IMR-90 (cell line): ENCODE measurements around the gene ENOX1. TPM values are rescaled to one million over a fixed set of nuclear protein-coding genes. Genes with fewer than 3 reads are reported as not detected.

Experiments
- ATAC-seq: fragments of 200-7000 bp; cut with Tn5 transposase; 2 replicates; pipeline ENCODE4 v1.9.1; 2020; ENCODE audit warnings: low read depth, mild to moderate bottlenecking, moderate library complexity
- BruUV-seq: library from RNA; stranded (reverse); fragments of 400-500 nt; replicated peaks from 2 replicates; lab custom pipeline; 2021; lab: Mats Ljungman, UMichigan
- CTCF ChIA-PET: fragments of 300-600 bp; formaldehyde crosslinking; extraction: SDS; loops from one replicate; lab custom pipeline; 2021; ENCODE audit warnings: antibody characterized with exemption; lab: Yijun Ruan, JAX
- POLR2A ChIA-PET: fragments of 300-600 bp; sonication (Branson Sonifier 250); formaldehyde crosslinking; loops from one replicate; lab custom pipeline; 2022; ENCODE audit warnings: antibody characterized with exemption; ENCODE audit not compliant: unreplicated experiment; lab: Charles Lee
- DNase-seq: peaks from one replicate; pipeline ENCODE4 v3.0.0; 2013
- H2AFZ ChIP-seq: replicated peaks from 2 replicates; pipeline ENCODE3; 2013; ENCODE audit warnings: low read length, mild to moderate bottlenecking; ENCODE audit not compliant: poor library complexity
- H2AK5ac ChIP-seq: 2 replicates; pipeline ENCODE4 v1.6.1; 2013; ENCODE audit warnings: low read depth, low read length, inconsistent platforms
- H2AK9ac ChIP-seq: replicated peaks from 2 replicates; pipeline ENCODE3; 2013; ENCODE audit warnings: mild to moderate bottlenecking, low read depth, low read length, moderate library complexity; ENCODE audit not compliant: poor library complexity
- H2BK120ac ChIP-seq: 2 replicates; pipeline ENCODE4 v1.6.1; 2013; ENCODE audit warnings: low read depth, low read length, inconsistent platforms
- H2BK15ac ChIP-seq: 3 replicates; pipeline ENCODE4 v1.6.1; 2013; ENCODE audit warnings: low read depth, low read length, inconsistent platforms
- H2BK20ac ChIP-seq: 2 replicates; pipeline ENCODE4 v1.6.1; 2013; ENCODE audit warnings: low read depth, mild to moderate bottlenecking, inconsistent platforms, low read length, moderate library complexity
- H2BK5ac ChIP-seq: 2 replicates; pipeline ENCODE4 v1.6.1; 2013; ENCODE audit warnings: mild to moderate bottlenecking, low read depth, low read length, inconsistent platforms; ENCODE audit not compliant: poor library complexity, severe bottlenecking
- H3K14ac ChIP-seq: replicated peaks from 2 replicates; pipeline ENCODE4 v1.6.1; 2013; ENCODE audit warnings: low read depth, low read length, inconsistent platforms
- H3K18ac ChIP-seq: 2 replicates; pipeline ENCODE4 v1.6.1; 2013; ENCODE audit warnings: low read depth, low read length, control low read depth
- H3K23ac ChIP-seq: 2 replicates; pipeline ENCODE4 v1.6.1; 2013; ENCODE audit warnings: low read depth, low read length, inconsistent platforms
- H3K27ac ChIP-seq: 2 replicates; pipeline ENCODE4 v1.5.1; 2013; ENCODE audit warnings: mild to moderate bottlenecking, control low read depth, low read length; ENCODE audit not compliant: insufficient read depth
- H3K27me3 ChIP-seq: 2 replicates; pipeline ENCODE4 v1.6.1; 2013; ENCODE audit warnings: low read length; ENCODE audit not compliant: control insufficient read depth, insufficient read depth
- H3K36me3 ChIP-seq: 2 replicates; pipeline ENCODE4 v1.6.1; 2013; ENCODE audit warnings: low read length, mixed read lengths; ENCODE audit not compliant: control insufficient read depth, insufficient read depth
- H3K4ac ChIP-seq: 2 replicates; pipeline ENCODE4 v1.6.1; 2013; ENCODE audit warnings: low read depth, low read length, inconsistent platforms
- H3K4me1 ChIP-seq: 2 replicates; pipeline ENCODE4 v1.6.1; 2013; ENCODE audit warnings: low read length, mixed read lengths; ENCODE audit not compliant: control insufficient read depth, insufficient read depth
- H3K4me2 ChIP-seq: 2 replicates; pipeline ENCODE4 v1.6.1; 2013; ENCODE audit warnings: low read depth, mild to moderate bottlenecking, control low read depth, low read length, moderate library complexity
- H3K4me3 ChIP-seq: 2 replicates; pipeline ENCODE4 v1.5.1; 2013; ENCODE audit warnings: low read depth, mild to moderate bottlenecking, control low read depth, low read length, moderate library complexity; ENCODE audit not compliant: insufficient read depth
- H3K56ac ChIP-seq: 2 replicates; pipeline ENCODE4 v1.6.1; 2013; ENCODE audit warnings: low read length, inconsistent platforms; ENCODE audit not compliant: insufficient read depth; ENCODE audit errors: extremely low read depth
- H3K79me1 ChIP-seq, 2 experiments: 2 replicates each; pipeline ENCODE4 v1.6.1; 2013; ENCODE audit warnings: low read length in 2 of 2, inconsistent platforms in 1 of 2, low read depth in 1 of 2
- H3K9ac ChIP-seq: 2 replicates; pipeline ENCODE4 v1.6.1; 2013; ENCODE audit warnings: low read depth, low read length, control low read depth
- H3K9me1 ChIP-seq: 2 replicates; pipeline ENCODE4 v1.6.1; 2013; ENCODE audit warnings: low read length, inconsistent platforms; ENCODE audit not compliant: insufficient read depth
- H3K9me3 ChIP-seq: 2 replicates; pipeline ENCODE4 v1.6.1; 2013; ENCODE audit warnings: low read length; ENCODE audit not compliant: control insufficient read depth, insufficient read depth
- H4K20me1 ChIP-seq: 2 replicates; pipeline ENCODE4 v1.6.1; 2013; ENCODE audit warnings: low read length, inconsistent platforms; ENCODE audit not compliant: insufficient read depth
- H4K5ac ChIP-seq: 2 replicates; pipeline ENCODE4 v1.6.1; 2013; ENCODE audit warnings: mild to moderate bottlenecking, low read depth, low read length, control low read depth
- H4K8ac ChIP-seq, 2 experiments: 2 replicates each; pipeline ENCODE4 v1.6.1; 2013; ENCODE audit warnings: low read depth in 2 of 2, low read length in 2 of 2, control low read depth in 1 of 2, inconsistent platforms in 1 of 2
- H4K91ac ChIP-seq: 2 replicates; pipeline ENCODE4 v1.6.1; 2013; ENCODE audit warnings: low read depth, low read length, inconsistent platforms; ENCODE audit not compliant: insufficient read depth
- BHLHE40 ChIP-seq: fragments of 150-350 bp; IDR thresholded peaks from 2 replicates; pipeline ENCODE4 v1.6.1; 2016; ENCODE audit warnings: mild to moderate bottlenecking, low read depth, low read length
- CEBPB ChIP-seq: IDR thresholded peaks from 2 replicates; pipeline ENCODE4 v1.6.1; 2012; ENCODE audit warnings: low read depth, low read length, improper control_type of control experiment
- FOS ChIP-seq: fragments of 150-350 bp; IDR thresholded peaks from 2 replicates; pipeline ENCODE4 v1.6.1; 2016; ENCODE audit warnings: low read depth, low read length
- MAFK ChIP-seq: IDR thresholded peaks from 2 replicates; pipeline ENCODE4 v1.6.1; 2012; ENCODE audit warnings: low read depth, low read length, improper control_type of control experiment
- MAZ ChIP-seq: IDR thresholded peaks from 2 replicates; pipeline ENCODE4 v1.6.1; 2012; ENCODE audit warnings: low read depth, mild to moderate bottlenecking, low read length, improper control_type of control experiment, moderate library complexity, borderline replicate concordance
- POLR2A ChIP-seq: IDR thresholded peaks from 2 replicates; pipeline ENCODE4 v1.6.1; 2012; ENCODE audit warnings: mild to moderate bottlenecking, low read depth, low read length
- RAD21 ChIP-seq: IDR thresholded peaks from 2 replicates; pipeline ENCODE4 v1.6.1; 2012; ENCODE audit warnings: low read length, improper control_type of control experiment
- RCOR1 ChIP-seq: IDR thresholded peaks from 2 replicates; pipeline ENCODE4 v1.6.1; 2012; ENCODE audit warnings: mild to moderate bottlenecking, low read length, improper control_type of control experiment; ENCODE audit not compliant: insufficient replicate concordance
- SMC3 ChIP-seq: fragments of 150-350 bp; IDR thresholded peaks from 2 replicates; pipeline ENCODE4 v1.6.1; 2016; ENCODE audit warnings: low read depth, mild to moderate bottlenecking, antibody characterized with exemption, low read length, moderate library complexity
- WGBS, 2 experiments: methylation state at CpG; one replicate each; pipeline versions ENCODE4 v1.1.5 to v1.1.7; 2013; ENCODE audit warnings: missing lambda C conversion rate in 2 of 2; ENCODE audit not compliant: insufficient read length in 1 of 2; ENCODE audit errors: extremely low coverage in 2 of 2; 5-methylcytosine and 5-hydroxymethylcytosine counted together
- dilution Hi-C: fragments of 300-500 bp; cut with HindIII; formaldehyde crosslinking; loops from one replicate; pipeline ENCODE4 v1.14.3; 2018; ENCODE audit warnings: low sequenced_read_pairs; ENCODE audit not compliant: unreplicated experiment
- in situ Hi-C: fragments of 300-500 bp; cut with MboI; formaldehyde crosslinking; loops from 3 replicates; pipeline ENCODE4 v1.14.3; 2019; ENCODE audit warnings: low sequenced_read_pairs, inconsistent platforms, mixed read lengths
- intact Hi-C: fragments of 100-400 bp; cut with micrococcal nuclease; formaldehyde crosslinking; loops from 2 replicates; pipeline ENCODE4 v1.10.0; 2022
- polyA plus RNA-seq, 3 experiments: library from polyadenylated mRNA; depleted of rRNA; stranded (reverse); fragments of >200 nt; gene quantifications; 2 replicates each; pipeline ENCODE4 v1.2.3, GENCODE V29; 2012; ENCODE audit warnings: low replicate concordance in 1 of 3
- total RNA-seq: library from RNA; depleted of rRNA; stranded (reverse); fragments of >200 nt; gene quantifications from 2 replicates; pipeline ENCODE4 v1.2.3, GENCODE V29; 2012
- TF ChIP-seq, protein P1 (sequence below): fragments of 150-350 bp; IDR thresholded peaks from 2 replicates; pipeline ENCODE4 v1.6.1; 2017; ENCODE audit warnings: mild to moderate bottlenecking, antibody characterized with exemption, low read length, low read depth

The ENOX1 gene
- total and polyA plus RNA-seq, 2 of the 4 experiments (the other 2 are of a cell fraction) = 0.99 to 1.3 TPM

- BruUV-seq = no TSS peak
Measured at GRCh38 chr13:43401361-43401760, 385.4 kb downstream of the ENOX1 start.

More at GRCh38 chr13:43401361-43401760, 385.4 kb downstream of the ENOX1 start:
- no peak for DNase-seq
- Histone ChIP-seq H3K4me3 (no peak overlapping the region), H3K4me2 (no peak overlapping the region), H4K5ac (no peak overlapping the region), H3K9ac (no peak overlapping the region), H3K9me3 (no peaks in the 10 kb centered on the region), H2AK5ac (no peak overlapping the region), H3K18ac (no peak overlapping the region; the same call in 1 of the 2 replicates), H2BK5ac (no peak overlapping the region), H3K27ac (no peak overlapping the region), H4K8ac (no peak overlapping the region), H3K79me1 (no peaks in the 10 kb centered on the region), H3K36me3 (no peaks in the 10 kb centered on the region), H2AFZ (no peak overlapping the region), H3K14ac (no peak overlapping the region), H4K20me1 (no peaks in the 10 kb centered on the region), H3K9me1 (no peaks in the 10 kb centered on the region), H3K27me3 (peaks cover 1% of the 10 kb centered on the region; the same call in 1 of the 2 replicates), H3K4ac (no peak overlapping the region), H3K56ac (no peak overlapping the region), H2BK15ac (no peak overlapping the region), H3K4me1 (peaks cover 3% of the 10 kb centered on the region; the same call in 1 of the 2 replicates), H4K91ac (no peak overlapping the region), H3K23ac (no peak overlapping the region), H2AK9ac (no peak overlapping the region), H2BK20ac (no peak overlapping the region), H2BK120ac (no peak overlapping the region)
- WGBS, 2 experiments = 100% methylated on average over 1 of the region's 4 CpGs; no CpG with 5 or more reads in 1 of the 2 experiments
- intact Hi-C loops (no loop called here), in situ Hi-C loops (no loop called here), dilution Hi-C loops (no loop called here)
- ChIA-PET POLR2A (no interaction called here), CTCF (no interaction called here)
- TF ChIP-seq CEBPB (no peak), MAZ (no peak), MAFK (no peak), FOS (no peak), POLR2A (no peak), RAD21 (no peak), RCOR1 (no peak), BHLHE40 (no peak), SMC3 (no peak)
- TF ChIP-seq, protein P1, sequence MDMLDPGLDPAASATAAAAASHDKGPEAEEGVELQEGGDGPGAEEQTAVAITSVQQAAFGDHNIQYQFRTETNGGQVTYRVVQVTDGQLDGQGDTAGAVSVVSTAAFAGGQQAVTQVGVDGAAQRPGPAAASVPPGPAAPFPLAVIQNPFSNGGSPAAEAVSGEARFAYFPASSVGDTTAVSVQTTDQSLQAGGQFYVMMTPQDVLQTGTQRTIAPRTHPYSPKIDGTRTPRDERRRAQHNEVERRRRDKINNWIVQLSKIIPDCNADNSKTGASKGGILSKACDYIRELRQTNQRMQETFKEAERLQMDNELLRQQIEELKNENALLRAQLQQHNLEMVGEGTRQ = no peak
- ATAC-seq = no peak
